Activated CD8-positive, alpha-beta memory T cell treated with anti-CD3 and anti-CD28 coated beads, Interleukin-2, amount 50 U/mL, for 1 hour (primary cell): ENCODE measurements around the gene NOXA1.
A peak's percentile ranks its signal among the peaks of the same experiment; 100 is the strongest.

Experiments
- DNase-seq: peaks from one replicate; pipeline ENCODE4 v3.0.0-alpha.2; 2020; ENCODE audit errors: extremely low read depth

Gene NOXA1

DNA sequence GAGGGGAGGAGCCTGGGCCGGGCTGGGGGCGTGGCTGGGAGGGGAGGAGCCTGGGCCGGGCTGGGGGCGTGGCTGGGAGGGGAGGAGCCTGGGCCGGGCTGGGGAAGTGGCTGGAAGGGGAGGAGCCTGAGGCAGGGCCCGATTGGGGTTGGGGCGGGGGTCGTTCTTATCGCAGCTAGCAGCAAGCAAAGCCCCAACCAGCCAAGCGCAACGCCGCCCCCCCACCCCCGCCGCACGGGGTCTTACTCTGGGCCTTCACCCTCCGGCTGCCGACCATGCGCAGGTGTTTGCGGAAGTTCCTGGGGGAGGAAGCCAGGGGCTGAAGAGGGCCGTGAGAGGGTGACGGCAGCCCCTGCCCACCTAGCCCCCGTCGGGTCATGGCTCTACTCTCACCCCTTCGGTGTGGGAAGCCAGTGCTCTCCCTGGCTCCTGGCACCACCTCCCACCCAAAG lies 31.0 kb downstream of the NOXA1 start:
- DNase-seq = no peak

DNA sequence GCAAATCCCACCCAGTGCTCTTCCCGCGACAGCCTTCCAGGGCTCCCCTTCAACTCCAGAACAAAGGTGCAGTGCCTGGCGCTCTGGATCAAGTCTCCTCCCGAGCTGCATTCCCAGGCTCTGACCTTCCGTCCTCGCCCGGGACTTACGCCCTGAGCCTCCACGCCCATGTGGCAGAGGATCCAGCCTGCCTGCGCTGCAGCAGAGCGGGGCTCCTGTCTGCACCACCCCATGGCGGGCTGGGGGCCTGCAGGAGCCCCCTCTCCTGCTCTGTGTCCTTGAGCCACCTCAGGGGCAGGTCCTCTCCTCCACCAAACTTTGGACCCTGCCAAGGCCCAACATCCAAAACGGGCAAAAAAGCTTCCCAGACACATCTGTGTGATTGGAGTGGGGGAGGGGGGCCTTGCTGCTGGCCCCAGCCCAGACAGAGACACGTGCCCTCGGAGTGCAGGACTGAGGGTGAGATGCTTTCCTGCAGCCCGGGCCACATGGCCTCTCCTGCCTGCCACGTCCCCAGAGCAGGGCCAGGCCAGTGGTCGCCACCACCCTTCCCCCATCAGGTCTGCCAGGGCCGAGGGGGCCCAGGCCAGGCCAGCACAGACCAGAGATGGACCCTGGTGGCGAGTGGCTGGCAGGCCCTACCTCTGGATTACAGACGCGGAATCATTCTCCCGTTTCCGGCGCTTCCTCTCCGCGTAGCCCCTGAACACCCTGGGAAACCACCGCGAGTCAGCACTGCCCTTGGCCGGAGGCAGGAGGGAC lies 31.6 kb downstream of the NOXA1 start:
- no peak for DNase-seq

DNA sequence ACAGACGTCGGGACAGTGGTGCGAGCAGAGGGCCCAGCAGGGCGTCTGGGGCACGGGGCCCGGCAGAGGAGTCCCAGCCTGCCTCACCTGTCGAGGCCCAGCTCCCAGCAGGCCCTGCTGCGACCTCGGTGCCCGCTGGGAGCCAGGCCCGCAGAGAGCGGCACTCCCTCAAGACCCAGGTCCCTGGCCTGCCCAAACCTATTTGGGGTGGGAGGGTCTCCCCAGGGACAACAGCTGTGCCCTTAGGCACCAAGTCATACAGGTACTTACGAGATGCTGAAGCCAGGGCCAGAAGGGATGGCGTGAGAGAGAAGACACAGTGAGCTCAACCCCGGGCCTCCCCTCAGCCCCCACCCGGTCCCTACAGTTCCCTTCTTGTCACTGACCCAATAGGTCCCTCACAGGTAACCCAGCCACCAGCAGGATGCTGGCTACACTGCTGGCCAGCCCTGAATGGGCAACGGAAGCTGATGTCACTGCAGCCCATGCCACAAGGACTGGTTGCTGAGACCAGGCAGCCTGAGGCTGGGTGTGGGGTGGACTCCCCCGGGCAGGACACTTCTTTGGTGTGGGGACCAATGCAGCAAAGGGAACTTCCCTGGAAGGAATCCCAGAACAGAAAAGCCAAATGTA lies 32.3 kb downstream of the NOXA1 start:
- DNase-seq = no peak

DNA sequence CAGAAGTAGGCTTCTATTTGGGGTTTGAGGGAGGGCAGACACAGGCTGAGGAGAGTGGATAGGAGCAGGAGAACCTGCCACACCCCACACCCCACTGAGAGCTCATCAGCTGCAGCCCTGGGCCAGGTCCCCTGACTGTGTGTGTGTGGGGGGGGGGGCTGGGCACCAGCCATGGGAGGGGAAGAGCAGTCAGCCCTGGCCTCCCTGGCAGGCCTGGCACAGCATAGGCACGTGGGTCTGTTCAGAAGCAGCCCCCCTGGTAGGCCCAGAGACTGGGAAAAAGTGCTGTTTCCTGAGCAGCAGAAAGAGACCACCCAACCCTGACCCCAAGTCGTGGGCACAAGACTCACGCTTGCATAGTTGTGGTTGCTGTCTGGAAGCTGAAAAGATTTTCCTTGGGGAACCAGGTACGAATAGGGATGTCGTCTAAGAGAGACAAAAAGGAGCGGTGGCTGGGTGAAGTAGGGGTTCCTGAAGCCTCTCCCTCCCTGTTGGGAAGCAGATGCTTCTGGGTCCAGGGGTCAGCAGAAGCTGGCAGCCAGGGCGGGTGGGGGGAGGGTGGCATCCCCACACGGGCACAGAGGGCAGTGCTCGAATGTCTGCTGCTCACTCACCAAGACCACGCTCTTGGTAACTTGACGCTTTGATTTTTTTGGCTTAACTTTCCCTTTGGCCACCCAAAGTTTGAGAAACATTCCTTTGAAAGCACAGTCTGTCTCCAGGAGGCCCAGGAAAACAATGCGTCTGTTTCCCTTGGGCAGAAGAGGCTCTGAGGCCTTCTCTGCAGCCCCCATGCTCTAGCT lies 33.1 kb downstream of the NOXA1 start:
- DNase-seq = no peak

DNA sequence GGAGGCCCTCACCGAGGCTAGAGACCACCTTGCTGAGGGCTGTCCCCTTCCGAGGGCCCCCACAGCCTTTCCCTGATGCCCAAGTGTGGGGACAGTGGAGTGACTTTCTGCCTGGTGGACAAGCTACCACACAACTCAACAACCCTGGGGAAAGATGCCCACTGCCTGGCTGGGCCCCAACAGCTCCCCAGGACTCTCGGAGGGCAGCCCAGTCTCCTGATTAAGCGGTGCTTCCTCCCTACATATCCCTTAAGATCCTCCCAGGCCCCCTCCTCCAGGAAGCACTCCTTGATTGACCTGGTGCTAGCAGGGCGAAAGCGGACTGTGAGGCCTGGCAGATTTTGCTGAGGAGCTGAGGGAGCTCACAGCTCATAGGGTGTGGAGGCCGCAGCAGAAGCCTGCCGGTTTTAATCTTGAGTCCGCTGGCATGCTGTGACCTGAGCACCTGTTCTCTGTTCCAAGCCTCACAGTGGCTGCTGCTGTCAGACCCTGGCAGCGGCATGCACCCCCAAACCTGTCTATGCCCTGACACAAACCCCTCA lies 33.7 kb downstream of the NOXA1 start:
- no peak for DNase-seq

DNA sequence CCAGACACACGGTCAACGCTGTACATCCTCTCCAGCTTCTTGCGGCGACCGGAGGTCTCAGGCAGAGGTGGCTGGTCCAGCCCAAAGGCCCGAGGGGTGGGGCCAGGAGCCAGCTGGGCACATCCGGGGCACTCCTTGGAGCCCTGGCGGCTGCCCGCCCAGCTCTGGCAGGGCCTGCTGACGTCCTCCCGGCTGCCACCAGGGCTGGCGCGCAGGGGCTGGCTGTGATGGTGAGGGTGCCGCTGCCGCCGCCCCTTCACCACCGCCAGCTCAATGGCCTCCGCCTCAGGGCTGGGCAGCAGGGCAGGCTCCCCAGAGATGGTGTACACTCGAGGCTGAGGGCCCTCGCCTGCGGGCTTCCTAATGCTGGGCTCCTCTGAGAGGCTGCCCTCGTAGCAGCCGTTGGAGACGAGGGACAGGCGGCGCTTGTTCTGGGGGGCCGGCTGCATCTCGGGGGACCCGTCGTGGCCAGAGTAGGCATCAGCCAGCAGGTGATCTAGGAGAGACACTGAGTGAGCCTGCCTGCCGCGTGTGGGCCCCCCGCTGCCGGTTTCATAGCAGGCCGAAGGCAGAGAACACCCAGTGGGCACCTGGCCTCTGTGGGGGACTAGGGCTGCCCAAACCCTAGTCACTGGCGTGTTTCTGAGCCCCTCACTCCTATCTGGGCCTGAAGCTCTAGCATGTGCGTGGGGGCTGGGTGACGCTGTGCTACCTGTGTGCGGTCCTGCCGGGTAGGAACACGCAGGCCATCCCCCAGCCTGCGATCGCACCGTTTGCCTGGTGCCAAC lies 34.4 kb downstream of the NOXA1 start:
- DNase-seq = no peak

DNA sequence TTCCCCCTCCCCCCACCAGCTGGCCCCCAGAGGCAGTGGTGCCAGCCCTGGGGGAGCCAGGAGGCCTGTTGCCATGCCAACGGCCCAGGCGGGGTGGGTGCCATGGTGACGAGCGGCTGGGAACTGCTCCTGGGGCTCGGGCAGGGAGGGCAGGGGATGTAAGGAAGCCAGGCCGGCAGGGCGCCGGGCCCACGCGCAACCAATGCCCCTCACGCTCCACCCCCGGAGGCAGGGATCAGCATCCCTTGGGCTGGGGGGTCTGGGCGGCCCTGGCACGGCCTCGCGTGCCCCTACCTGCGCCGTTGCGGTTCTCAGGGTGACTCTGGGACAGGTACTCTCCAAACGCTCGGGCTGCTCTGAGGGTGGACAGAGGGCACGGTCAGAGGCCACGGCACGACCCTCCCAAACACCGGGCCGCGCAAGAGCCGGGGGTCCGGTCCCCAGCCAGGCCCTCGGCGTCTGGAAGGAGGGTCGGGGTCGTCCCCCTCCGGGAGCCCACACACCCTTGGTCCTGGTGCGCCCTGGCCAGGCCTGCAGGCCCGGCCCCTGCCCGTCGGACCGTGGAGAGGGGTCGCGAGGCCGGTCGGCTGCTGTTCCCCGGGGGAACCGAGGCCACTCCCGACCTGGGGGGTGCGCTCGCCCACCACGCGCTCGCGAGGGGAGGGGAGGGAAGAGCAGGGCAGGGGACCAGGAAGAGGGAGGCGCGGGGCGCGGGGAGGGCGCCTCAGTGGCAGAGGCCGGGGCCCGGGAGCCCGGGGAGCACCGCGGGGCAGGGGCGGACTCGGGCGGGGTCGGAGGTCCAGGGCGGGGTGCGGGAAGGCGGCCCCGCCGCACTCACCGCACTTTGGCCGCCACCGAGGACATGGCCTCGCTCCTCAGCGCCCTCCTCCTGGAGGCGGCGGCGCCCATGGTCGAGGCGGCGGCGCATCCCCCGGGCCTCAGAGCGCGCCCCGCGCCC lies 35.3 kb downstream of the NOXA1 start:
- no peak for DNase-seq

DNA sequence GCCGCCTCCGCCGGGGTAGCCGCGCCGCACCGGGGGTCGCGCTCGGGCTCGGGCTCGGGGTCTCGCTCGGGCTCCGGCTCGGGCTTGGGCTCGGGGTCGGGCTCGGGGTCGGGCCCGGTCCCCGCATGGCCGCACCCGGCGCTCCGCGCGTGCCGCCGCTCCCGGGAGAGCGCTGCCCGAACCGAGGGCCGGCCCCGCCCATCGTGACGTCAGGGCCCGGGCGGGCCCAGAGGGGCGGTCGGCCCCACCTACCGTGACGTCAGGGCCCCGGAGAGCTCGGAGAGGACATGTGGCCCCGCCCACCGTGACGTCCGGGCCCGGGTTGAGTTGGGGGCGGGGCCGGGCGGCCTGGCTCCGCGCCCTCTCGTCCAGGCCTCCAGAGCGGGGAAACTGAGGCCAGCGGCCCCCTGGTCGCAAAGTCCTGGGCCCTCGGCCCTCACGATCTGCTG lies 36.0 kb downstream of the NOXA1 start, which contains the start of gene NSMF:
TSS of gene NSMF (minus strand) at position 183 of the 449 bp plus-strand sequence. CDS start 232 bp downstream, outside the sequence.
- DNase-seq = peak; percentile 83

DNA sequence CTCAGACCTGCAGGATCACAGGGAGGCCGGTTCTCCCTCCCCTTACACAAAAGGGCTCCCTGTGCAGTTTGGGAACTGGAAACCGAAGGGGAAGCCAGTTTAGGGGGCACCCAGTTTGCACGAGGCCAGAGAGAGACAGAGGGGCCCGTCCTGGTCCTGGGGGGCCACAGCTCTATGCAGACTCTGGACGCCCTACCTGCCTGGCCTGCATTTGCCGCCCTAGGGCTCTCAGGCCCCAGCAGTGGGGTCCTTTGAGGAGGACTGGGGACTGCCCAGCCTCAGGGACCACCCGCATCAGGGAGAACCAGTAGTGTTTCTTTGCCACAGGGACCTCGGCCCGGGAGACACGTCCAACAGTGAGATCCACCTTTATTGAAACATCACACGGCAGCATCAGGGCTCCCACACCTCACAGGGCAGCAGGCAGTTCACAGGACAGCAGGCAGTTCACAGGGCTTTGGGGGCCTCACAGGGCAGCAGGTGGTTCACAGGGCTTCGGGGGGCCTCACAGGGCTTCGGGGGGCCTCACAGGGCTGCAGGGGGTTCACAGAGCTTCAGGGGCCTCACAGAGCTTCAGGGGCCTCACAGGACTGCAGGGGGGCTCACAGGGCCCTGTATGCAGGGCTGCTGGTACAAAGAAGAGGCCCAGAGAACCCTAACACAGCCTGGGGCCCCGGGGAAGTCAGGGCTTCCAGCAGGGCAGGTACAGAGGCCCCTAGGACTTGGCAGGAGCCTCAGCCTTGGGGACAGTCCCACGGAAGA lies 36.6 kb downstream of the NOXA1 start:
- DNase-seq = no peak

DNA sequence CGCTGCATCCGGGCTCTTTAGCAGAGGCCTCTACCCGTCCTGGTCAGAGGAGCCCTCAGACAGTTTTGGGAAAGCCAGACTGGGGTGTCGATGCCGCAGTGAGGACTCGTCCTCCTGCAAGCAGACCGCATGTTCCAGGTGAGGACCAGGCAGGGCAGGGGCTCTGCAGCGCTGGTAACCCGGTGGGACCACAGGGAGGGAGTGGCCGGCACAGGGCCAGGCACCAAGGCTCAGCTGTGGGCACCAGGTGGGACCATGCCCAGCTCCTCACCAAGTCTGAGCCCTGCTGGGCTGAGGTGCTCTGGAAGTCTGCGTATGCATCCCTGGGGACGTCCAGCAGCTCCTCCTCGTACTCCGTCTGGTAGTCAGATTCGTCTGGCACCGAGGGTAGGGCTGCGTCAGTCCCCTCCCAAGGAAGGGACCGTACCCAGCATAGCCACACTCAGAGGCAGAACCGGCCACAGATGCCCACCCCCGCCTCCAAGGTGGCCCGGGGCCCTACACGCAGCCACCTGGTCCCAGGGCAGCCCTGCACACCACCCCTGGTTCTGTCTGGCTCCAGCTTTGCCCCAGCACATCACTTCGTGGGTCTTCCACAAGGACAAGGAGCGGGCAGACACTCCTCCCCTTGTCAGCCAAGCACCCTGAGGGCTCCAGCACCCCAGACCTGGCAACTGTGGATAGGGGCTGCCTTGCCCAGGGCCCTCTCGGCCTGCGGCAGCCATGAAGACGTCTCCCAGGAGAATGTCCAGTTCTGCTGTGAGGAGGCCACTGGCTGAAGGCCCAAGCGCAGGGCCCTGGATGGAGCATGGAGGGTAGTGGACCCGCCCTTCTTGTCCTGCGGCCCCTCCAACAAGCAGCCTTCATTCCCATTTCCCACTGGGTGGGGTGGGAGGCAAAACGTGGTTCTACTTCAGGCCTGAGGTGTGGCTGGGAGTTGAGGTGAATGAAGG lies 37.4 kb downstream of the NOXA1 start:
- no peak for DNase-seq

DNA sequence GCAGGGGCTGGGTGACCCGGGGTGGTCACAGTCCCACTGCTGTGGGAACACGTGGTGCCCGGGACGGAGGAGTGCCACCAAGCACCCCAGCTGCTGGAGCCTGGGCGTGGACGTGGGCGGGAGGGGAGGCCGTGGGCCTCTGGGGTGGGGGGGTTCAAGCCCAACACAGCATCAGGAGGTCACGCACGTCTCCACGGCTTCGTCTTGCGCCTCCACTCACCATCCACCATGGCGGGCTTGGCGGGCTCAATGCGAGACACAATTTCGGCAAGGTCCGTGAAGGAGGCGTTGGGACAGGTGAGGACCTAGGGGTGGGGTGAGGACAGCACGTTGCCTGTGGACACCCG lies 38.1 kb downstream of the NOXA1 start:
- no peak for DNase-seq

DNA sequence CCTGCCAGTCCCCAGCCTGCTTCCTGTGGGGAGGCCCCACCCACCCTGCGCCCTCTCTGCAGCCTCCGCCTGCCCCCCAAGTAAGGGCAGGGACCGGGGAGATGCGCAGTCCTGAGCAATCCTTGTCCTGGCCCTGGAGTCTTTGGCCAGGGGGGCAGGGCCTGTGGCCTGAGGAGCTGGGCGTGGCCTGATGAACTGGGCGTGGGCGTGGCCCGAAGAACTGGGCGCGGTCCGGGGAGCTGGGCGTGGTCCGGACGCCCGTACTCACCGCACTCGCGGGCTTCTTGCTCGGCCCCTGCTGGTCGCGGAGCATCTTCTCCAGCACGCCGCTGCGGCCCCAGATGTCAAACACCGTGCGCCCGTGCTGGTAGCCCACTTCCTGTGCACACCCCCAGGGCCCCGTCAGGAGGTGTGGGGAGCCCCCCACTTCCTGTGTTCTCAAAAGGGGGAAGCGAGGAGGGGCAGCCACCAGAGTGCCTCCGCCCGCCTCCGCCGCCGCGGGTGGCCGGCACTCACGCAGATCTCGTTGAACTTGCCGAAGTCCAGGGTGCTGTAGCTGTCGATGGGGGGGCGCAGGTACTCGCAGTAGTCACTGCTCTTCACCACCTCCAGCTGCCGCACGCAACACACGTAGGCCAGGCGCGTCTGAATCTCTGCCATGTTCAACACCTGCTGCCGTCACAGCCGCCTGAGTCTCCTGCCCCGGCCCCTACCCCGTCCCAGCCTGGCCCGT lies 38.6 kb downstream of the NOXA1 start:
- DNase-seq = peak; percentile 81

DNA sequence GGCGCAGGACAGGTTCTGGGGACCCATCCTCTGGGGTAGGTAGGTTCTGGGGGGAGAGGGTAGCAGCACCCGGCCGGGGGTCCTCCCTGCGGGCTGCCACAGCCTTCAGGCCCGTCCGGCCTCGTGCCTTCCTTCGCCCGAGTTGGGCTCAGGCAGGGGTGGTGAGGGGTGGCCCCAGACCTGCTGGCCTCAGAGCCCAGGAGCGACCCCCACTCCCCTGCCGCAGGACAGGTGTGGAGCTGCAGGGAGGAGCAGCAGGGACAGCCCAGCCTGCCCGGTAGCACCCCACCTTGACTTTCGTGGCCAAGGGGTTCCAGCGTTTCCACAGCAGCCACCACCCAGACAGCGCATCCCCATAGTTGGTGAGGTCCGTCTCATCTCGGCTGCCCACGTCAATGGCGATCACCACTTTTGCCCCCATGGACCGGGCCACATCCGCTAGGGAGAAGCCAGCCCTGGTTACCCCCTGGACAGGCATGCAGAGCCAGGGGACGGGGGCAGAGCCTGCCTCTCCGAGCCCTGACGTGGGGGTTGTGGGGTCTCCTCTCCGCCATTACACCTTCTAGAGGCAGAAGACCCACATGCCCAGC lies 39.3 kb downstream of the NOXA1 start:
- no peak for DNase-seq

DNA sequence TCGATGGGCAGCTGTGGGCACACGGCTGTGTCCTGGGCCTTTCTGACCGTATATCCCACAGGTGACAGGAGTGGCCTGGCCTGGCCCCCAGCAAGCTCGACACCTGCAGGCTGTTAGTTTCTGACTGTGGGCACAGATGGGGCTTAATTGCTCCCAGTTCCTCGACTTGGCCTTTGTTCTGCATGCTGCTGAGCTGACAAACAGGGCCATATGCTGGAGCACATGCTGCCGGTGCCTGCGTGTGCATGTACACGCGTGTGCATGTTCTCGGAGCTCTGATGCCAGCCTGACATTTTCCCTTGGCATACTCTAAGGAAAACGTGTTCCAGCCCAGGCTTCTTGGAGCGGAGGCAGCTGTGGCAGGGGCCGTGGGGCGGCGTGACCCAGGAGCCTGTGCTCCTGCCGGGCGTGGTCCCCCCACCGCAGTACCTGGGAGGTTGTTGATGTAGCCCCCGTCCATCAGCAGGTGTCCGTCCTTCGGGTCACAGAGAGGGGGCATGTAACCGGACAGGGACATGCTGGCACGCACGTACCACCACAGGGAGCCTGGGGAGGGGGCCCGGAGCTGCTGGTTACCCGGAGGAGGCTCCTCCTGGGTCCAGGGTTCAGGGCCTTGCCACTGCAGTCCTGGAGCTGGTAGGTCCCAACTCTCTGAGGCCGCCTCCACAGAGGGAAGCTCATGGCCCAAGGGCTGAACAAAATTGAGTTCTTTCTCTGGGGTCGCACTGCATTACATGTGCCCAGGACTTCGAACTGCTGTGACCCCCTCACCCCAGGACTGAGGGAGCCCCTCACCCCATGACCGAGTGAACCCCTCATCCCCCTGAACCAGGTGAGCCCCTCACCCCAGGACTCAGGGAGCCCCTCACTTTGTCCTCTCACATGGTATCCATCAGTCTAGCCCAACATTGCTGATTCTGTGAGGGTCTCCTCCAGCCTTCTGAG lies 40.1 kb downstream of the NOXA1 start:
- DNase-seq = no peak

DNA sequence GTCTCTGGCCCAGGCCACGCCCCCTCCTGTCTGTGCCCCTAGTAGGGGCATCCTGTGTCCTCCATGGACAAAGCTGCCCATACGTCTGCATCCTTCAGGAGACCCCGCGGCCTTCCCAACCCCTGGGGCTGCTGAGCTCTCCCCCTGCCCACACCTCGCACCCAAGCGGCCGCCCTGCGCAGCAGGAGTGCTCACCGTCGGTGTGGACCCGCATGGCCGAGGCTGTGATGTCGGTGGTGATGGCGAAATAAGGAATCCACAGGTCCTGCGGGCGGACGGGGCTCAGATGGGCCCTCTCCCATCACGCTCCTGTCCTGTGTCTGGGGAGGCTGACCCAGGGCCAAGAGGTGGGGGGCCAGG lies 40.7 kb downstream of the NOXA1 start:
- DNase-seq = no peak

DNA sequence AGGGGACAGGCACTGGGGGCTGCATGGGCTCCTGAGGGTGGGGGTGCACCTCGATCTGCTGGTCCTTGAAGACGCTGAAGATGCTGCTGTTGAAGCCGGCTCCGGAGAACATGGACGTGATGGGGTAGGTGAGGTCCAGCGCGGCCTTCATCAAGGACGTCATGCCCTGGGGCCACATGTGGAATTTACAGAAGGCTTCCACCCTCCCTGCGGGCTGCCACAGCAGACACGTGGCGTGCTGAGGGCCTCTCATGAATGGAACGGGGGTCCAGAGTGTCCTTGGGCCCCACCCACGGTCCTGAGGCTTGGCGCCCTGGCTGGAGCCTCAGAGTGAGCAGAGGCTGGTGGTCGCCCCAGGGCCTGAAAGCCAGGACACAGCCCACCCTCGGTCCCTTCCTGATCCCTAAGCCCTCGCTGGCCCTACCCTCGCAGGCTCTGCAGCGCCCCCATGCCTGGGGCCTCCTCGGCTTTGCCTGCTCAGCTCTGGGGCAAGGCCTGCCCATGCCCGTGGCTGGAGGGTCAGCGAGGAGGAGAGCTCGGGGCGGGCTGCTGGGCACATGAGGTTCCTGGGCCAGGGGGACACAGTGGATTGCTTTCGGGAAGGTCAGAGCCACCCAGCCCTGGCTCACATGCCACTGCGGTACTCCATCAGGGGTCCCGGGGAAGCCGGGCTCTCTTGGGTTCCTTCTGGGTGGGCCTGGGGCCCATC lies 41.3 kb downstream of the NOXA1 start:
- no peak for DNase-seq
